WTC11 (cell line): ENCODE data around the gene P2RX4. TPM values are rescaled to one million over a fixed set of nuclear protein-coding genes. Genes with fewer than 3 reads are reported as not detected.

Experiments used
- ATAC-seq: fragments of 200-7000 bp; cut with Tn5 transposase; 2 replicates; pipeline ENCODE4 v1.10.0; 2021; ENCODE audit warnings: mild to moderate bottlenecking, moderate library complexity
- CTCF ChIA-PET: fragments of 300-600 bp; sonication (Branson Sonifier 250); formaldehyde crosslinking; loops from one replicate; lab custom pipeline; 2021; ENCODE audit warnings: antibody characterized with exemption; lab: Charles Lee
- POLR2A ChIA-PET: fragments of 350-600 bp; sonication (Branson Sonifier 250); formaldehyde crosslinking; loops from one replicate; lab custom pipeline; 2021; ENCODE audit warnings: antibody characterized with exemption; lab: Charles Lee
- DNase-seq: peaks from one replicate; pipeline ENCODE4 v3.0.0; 2021; ENCODE audit warnings: low spot score
- H3K27ac Mint-ChIP-seq: 2 replicates; pipeline ENCODE4 v1.8.0; 2021; ENCODE audit warnings: mixed read lengths
- H3K27me3 Mint-ChIP-seq: 2 replicates; pipeline ENCODE4 v1.8.0; 2021; ENCODE audit warnings: low read depth, mild to moderate bottlenecking, moderate library complexity, mixed read lengths
- H3K36me3 Mint-ChIP-seq: 2 replicates; pipeline ENCODE4 v1.8.0; 2021; ENCODE audit warnings: mixed read lengths
- H3K4me1 Mint-ChIP-seq: 2 replicates; pipeline ENCODE4 v1.8.0; 2022; ENCODE audit warnings: mixed read lengths
- H3K4me3 Mint-ChIP-seq: 2 replicates; pipeline ENCODE4 v1.8.0; 2021; ENCODE audit warnings: mild to moderate bottlenecking, moderate library complexity, mixed read lengths
- H3K9me3 Mint-ChIP-seq: 2 replicates; pipeline ENCODE4 v1.8.0; 2021; ENCODE audit warnings: mixed read lengths
- ELF4 ChIP-seq: sonication (generic); formaldehyde crosslinking; IDR thresholded peaks from 2 replicates; pipeline ENCODE4 v1.8.1; 2022; ENCODE audit warnings: low read depth, mild to moderate bottlenecking, moderate library complexity, missing genetic modification reagents
- ETV6 ChIP-seq: sonication (generic); formaldehyde crosslinking; IDR thresholded peaks from 2 replicates; pipeline ENCODE4 v1.8.1; 2022; ENCODE audit warnings: mild to moderate bottlenecking, missing genetic modification reagents
- NFE2L1 ChIP-seq: sonication (generic); formaldehyde crosslinking; IDR thresholded peaks from 2 replicates; pipeline ENCODE4 v1.8.1; 2023; ENCODE audit warnings: missing genetic modification reagents
- NR3C1 ChIP-seq: sonication (generic); formaldehyde crosslinking; conservative IDR thresholded peaks from 2 replicates; pipeline ENCODE4 v1.8.1; 2023; ENCODE audit warnings: low read depth, mild to moderate bottlenecking, missing genetic modification reagents
- SP1 ChIP-seq: sonication (generic); formaldehyde crosslinking; conservative IDR thresholded peaks from 2 replicates; pipeline ENCODE4 v1.8.1; 2022; ENCODE audit warnings: missing genetic modification reagents
- ZNF121 ChIP-seq: sonication (generic); formaldehyde crosslinking; IDR thresholded peaks from 2 replicates; pipeline ENCODE4 v1.8.0; 2023; ENCODE audit warnings: missing genetic modification reagents
- ZNF138 ChIP-seq: sonication (generic); formaldehyde crosslinking; conservative IDR thresholded peaks from 2 replicates; pipeline ENCODE4 v1.8.1; 2022; ENCODE audit warnings: mild to moderate bottlenecking, moderate library complexity, missing genetic modification reagents
- total RNA-seq: library from RNA; stranded (reverse); gene quantifications from 3 replicates; pipeline ENCODE4 v1.2.3, GENCODE V29; 2021
- TF ChIP-seq, protein P1 (sequence below): sonication (generic); formaldehyde crosslinking; IDR thresholded peaks from 2 replicates; pipeline ENCODE4 v1.8.1; 2023; ENCODE audit warnings: mild to moderate bottlenecking, missing genetic modification reagents
- TF ChIP-seq, protein P2 (sequence below): sonication (generic); formaldehyde crosslinking; IDR thresholded peaks from 2 replicates; pipeline ENCODE4 v1.8.1; 2022; ENCODE audit warnings: low read depth, missing genetic modification reagents, borderline replicate concordance
- TF ChIP-seq, protein P3 (sequence below): sonication (generic); formaldehyde crosslinking; IDR thresholded peaks from 2 replicates; pipeline ENCODE4 v1.8.0; 2022; ENCODE audit warnings: mild to moderate bottlenecking, missing genetic modification reagents
- TF ChIP-seq, protein P4 (sequence below): sonication (generic); formaldehyde crosslinking; IDR thresholded peaks from 2 replicates; pipeline ENCODE4 v1.8.0; 2023; ENCODE audit warnings: missing genetic modification reagents
- TF ChIP-seq, protein P5 (sequence below): sonication (generic); formaldehyde crosslinking; IDR thresholded peaks from 2 replicates; pipeline ENCODE4 v1.8.1; 2023; ENCODE audit warnings: mild to moderate bottlenecking, missing genetic modification reagents, moderate library complexity
- TF ChIP-seq, protein P6 (sequence below): sonication (generic); formaldehyde crosslinking; IDR thresholded peaks from 2 replicates; pipeline ENCODE4 v1.8.0; 2022; ENCODE audit warnings: missing genetic modification reagents

P2RX4 gene
- total RNA-seq, 1 experiment from 2014 or later = 13.9 TPM

DNA sequence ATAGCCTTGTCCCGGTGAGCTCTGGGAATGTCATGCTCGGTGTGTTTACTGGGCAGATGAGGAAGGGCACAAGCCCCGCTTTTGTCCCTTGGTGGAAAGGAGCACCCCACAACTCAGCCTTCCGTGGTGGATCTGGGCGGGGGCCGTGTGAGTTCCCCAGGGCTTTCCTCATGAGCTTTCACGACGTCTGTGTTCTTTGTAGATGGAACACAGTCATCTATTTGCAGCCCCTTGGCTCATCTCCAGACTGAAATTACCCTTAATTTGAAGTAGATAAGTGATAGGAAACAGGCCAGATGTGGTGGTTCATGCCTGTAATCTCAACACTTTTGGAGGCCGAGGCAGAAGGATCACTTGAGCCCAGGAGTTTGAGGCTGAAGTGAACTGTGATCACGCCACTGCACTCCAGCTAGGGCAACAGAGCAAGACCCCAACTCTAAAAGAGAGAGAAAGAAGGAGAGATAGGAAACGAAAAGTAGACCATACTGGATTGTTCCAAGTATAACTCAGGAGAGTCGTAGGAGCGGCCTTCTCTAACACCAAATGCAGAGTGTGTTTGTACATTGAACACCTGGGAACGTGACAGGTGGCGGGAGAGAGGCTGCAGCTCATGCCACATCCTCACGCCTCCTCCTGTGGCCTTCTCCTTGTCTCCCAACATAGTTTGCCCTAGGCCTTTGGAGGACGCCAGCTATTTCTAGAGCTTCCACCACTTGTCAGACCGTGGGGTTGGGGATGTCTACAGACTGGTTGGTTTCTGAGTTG is 8.8 kb downstream of the P2RX4 start:
- ATAC-seq (no peak), DNase-seq (no peak)
- H3K9me3 Mint-ChIP-seq = no peaks in the 10 kb centered on the region
- CTCF ChIA-PET = interaction anchor here (2.0 kb wide), 1 partner anchor 12 kb away, joined by 6 read pairs; no protein-coding TSS in a partner anchor
- no peaks in the 10 kb centered on the region for H3K36me3 Mint-ChIP-seq
- no peak overlapping the region for H3K4me3 Mint-ChIP-seq
- H3K27me3 Mint-ChIP-seq = no peaks in the 10 kb centered on the region
- H3K4me1 Mint-ChIP-seq = no peaks in the 10 kb centered on the region
- H3K27ac Mint-ChIP-seq = no peak overlapping the region
- TF ChIP-seq NR3C1 (CRISPR knock-in tag) = no peak
- TF ChIP-seq, protein P1, sequence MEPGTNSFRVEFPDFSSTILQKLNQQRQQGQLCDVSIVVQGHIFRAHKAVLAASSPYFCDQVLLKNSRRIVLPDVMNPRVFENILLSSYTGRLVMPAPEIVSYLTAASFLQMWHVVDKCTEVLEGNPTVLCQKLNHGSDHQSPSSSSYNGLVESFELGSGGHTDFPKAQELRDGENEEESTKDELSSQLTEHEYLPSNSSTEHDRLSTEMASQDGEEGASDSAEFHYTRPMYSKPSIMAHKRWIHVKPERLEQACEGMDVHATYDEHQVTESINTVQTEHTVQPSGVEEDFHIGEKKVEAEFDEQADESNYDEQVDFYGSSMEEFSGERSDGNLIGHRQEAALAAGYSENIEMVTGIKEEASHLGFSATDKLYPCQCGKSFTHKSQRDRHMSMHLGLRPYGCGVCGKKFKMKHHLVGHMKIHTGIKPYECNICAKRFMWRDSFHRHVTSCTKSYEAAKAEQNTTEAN (CRISPR knock-in tag) = no peak
- TF ChIP-seq, protein P2, sequence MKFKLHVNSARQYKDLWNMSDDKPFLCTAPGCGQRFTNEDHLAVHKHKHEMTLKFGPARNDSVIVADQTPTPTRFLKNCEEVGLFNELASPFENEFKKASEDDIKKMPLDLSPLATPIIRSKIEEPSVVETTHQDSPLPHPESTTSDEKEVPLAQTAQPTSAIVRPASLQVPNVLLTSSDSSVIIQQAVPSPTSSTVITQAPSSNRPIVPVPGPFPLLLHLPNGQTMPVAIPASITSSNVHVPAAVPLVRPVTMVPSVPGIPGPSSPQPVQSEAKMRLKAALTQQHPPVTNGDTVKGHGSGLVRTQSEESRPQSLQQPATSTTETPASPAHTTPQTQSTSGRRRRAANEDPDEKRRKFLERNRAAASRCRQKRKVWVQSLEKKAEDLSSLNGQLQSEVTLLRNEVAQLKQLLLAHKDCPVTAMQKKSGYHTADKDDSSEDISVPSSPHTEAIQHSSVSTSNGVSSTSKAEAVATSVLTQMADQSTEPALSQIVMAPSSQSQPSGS (CRISPR knock-in tag) = no peak
- POLR2A ChIA-PET = no interaction called here

DNA sequence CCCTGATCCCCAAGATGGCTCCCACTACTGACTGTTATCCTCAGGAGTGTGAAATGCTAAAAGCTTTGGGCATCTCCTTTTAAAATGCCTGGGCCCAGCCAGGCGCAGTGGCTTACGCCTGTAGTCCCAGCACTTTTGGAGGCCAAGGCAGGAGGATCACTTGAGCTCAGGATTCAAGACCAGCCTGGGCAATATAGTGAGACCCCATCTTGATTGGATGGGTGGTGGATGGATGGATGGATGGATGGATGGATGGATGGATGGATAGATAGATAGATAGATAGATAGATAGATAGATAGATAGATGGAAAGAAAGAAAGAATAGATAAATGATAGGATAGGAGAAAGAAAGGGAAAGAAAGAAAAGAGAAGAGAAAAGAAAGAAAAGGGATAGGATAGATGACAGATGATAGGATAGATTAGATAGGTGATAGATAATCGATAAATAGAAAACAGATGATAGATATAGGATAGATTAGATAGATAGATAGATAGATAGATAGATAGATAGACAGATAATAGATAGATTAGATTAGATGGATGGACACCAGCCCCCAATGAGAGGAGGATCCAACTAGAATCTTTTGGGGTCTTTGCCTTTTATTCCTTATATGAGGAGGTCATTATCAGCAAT is 9.5 kb downstream of the P2RX4 start:
- Mint-ChIP-seq H3K4me3 (no peak overlapping the region), H3K27me3 (no peaks in the 10 kb centered on the region), H3K36me3 (no peaks in the 10 kb centered on the region), H3K27ac (no peak overlapping the region), H3K4me1 (no peaks in the 10 kb centered on the region), H3K9me3 (no peaks in the 10 kb centered on the region)
- TF ChIP-seq, protein P3, sequence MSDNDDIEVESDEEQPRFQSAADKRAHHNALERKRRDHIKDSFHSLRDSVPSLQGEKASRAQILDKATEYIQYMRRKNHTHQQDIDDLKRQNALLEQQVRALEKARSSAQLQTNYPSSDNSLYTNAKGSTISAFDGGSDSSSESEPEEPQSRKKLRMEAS = no peak
- peak; percentile 50; the same call in 1 of the 2 replicates for TF ChIP-seq ZNF121 (CRISPR knock-in tag)
- ChIA-PET CTCF (no interaction called here), POLR2A (no interaction called here)
- no peak for ATAC-seq
- no peak for DNase-seq

DNA sequence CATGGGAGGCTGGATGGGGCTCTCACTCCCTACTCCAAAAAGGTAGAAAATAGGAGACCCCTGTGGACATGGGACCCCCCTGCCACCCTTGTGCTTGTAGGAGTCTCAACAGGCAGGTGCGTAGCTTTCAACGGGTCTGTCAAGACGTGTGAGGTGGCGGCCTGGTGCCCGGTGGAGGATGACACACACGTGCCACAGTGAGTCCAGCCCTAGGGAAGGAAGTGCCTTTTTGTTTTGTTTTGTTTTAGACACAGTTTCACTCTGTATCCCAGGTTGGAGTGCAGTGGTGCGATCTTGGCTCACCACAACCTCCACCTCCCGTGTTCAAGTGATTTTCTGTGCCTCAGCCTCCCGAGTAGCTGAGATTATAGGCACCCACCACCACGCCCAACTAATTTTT is 12.9 kb downstream of the P2RX4 start:
- H3K27me3 Mint-ChIP-seq = no peaks in the 10 kb centered on the region
- ATAC-seq (no peak), DNase-seq (no peak)
- no peak overlapping the region for H3K4me3 Mint-ChIP-seq
- POLR2A ChIA-PET = no interaction called here
- H3K9me3 Mint-ChIP-seq = no peaks in the 10 kb centered on the region
- no peak overlapping the region for H3K27ac Mint-ChIP-seq
- no peaks in the 10 kb centered on the region for H3K4me1 Mint-ChIP-seq
- CTCF ChIA-PET = interaction anchor here (2.1 kb wide), 1 partner anchor 12 kb away, joined by 5 read pairs; no protein-coding TSS in a partner anchor
- H3K36me3 Mint-ChIP-seq = 0 out of 2 replicates have a peak, but pooled peaks cover 2% of the 10 kb centered on the region
- TF ChIP-seq ELF4 (CRISPR knock-in tag) (no peak), ZNF138 (CRISPR knock-in tag) (no peak), SP1 (CRISPR knock-in tag) (no peak)
- TF ChIP-seq, protein P4, sequence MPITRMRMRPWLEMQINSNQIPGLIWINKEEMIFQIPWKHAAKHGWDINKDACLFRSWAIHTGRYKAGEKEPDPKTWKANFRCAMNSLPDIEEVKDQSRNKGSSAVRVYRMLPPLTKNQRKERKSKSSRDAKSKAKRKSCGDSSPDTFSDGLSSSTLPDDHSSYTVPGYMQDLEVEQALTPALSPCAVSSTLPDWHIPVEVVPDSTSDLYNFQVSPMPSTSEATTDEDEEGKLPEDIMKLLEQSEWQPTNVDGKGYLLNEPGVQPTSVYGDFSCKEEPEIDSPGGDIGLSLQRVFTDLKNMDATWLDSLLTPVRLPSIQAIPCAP (CRISPR knock-in tag) = no peak

DNA sequence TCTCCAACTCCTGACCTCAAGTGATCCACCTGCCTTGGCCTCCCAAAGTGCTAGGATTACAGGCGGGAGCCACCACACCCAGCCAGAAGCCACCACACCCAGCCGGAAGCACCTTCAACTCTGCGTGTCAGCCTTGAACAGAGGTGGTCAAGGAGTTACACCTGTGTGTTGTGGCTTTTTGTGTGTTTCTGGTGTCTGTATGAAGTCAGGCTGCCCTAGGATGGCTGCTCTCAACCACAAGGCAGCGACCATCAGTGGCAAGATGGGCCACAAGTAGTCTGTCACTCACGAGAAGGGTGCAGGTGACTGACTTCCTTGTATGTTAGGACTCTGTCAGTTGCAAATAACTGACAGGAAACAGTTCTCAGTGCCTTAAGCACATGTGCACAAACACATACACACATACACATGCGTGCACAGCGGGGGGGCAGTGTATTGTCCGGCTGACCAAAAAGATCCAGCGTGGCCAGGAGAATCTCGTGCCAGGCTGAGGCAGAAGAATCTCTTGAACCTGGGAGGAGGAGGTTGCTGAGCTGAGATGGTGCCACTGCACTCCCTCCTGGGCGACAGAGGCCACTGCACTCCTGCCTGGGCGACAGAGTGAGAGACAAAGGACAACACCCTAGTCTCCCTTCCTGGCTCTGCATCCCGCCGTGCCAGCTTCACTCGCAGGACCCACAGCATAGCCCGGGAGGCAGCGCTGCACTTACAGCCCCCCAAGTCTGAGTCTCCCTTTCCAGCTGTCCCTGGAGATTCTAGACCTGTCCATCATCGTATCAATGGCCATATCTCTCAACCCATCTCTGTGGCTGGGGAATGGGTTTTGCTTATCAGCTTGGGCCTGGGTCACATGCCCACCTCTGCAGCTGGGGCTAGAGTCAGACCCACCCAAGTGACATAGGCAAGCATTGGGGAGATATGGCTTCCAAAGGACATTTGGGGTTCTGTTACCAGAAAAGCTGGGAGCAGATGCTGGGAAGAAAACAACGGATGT is 13.7 kb downstream of the P2RX4 start:
- ChIA-PET POLR2A (no interaction called here), CTCF (interaction anchor here (0.5 to 2.1 kb wide), 8 partner anchors 10 to 474 kb away, joined by 3 to 6 read pairs (median 4); no protein-coding TSS in a partner anchor)
- no peak for DNase-seq
- no peak overlapping the region for H3K27ac Mint-ChIP-seq
- no peak overlapping the region for H3K4me3 Mint-ChIP-seq
- no peaks in the 10 kb centered on the region for H3K27me3 Mint-ChIP-seq
- H3K9me3 Mint-ChIP-seq = no peaks in the 10 kb centered on the region
- 0 out of 2 replicates have a peak, but pooled peaks cover 2% of the 10 kb centered on the region for H3K36me3 Mint-ChIP-seq
- ATAC-seq = peak; percentile 82
- no peaks in the 10 kb centered on the region for H3K4me1 Mint-ChIP-seq
- TF ChIP-seq, protein P5, sequence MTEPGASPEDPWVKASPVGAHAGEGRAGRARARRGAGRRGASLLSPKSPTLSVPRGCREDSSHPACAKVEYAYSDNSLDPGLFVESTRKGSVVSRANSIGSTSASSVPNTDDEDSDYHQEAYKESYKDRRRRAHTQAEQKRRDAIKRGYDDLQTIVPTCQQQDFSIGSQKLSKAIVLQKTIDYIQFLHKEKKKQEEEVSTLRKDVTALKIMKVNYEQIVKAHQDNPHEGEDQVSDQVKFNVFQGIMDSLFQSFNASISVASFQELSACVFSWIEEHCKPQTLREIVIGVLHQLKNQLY (CRISPR knock-in tag) = no peak
- TF ChIP-seq ETV6 (CRISPR knock-in tag) = no peak
- TF ChIP-seq, protein P4 (CRISPR knock-in tag) = no peak
- TF ChIP-seq, protein P6, sequence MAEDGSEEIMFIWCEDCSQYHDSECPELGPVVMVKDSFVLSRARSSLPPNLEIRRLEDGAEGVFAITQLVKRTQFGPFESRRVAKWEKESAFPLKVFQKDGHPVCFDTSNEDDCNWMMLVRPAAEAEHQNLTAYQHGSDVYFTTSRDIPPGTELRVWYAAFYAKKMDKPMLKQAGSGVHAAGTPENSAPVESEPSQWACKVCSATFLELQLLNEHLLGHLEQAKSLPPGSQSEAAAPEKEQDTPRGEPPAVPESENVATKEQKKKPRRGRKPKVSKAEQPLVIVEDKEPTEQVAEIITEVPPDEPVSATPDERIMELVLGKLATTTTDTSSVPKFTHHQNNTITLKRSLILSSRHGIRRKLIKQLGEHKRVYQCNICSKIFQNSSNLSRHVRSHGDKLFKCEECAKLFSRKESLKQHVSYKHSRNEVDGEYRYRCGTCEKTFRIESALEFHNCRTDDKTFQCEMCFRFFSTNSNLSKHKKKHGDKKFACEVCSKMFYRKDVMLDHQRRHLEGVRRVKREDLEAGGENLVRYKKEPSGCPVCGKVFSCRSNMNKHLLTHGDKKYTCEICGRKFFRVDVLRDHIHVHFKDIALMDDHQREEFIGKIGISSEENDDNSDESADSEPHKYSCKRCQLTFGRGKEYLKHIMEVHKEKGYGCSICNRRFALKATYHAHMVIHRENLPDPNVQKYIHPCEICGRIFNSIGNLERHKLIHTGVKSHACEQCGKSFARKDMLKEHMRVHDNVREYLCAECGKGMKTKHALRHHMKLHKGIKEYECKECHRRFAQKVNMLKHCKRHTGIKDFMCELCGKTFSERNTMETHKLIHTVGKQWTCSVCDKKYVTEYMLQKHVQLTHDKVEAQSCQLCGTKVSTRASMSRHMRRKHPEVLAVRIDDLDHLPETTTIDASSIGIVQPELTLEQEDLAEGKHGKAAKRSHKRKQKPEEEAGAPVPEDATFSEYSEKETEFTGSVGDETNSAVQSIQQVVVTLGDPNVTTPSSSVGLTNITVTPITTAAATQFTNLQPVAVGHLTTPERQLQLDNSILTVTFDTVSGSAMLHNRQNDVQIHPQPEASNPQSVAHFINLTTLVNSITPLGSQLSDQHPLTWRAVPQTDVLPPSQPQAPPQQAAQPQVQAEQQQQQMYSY (CRISPR knock-in tag) = no peak
- TF ChIP-seq NFE2L1 = no peak
